SK-N-MC (cell line): Measurements from ENCODE around the gene CDKN2AIPNL.

Experiments used
- EZH2 ChIP-seq: fragments of 200-600 bp; sonication (generic); IDR thresholded peaks from one replicate; pipeline ENCODE4 v1.6.1; 2017; ENCODE audit warnings: antibody characterized with exemption
- FOXP2 ChIP-seq: optimal IDR thresholded peaks from 2 replicates; pipeline ENCODE3; 2011; ENCODE audit warnings: mild to moderate bottlenecking, moderate library complexity; ENCODE audit not compliant: insufficient read depth; ENCODE audit errors: extremely low read length, control extremely low read depth
- POLR2AphosphoS5 ChIP-seq: IDR thresholded peaks from 2 replicates; pipeline ENCODE4 v1.6.1; 2012; ENCODE audit warnings: mild to moderate bottlenecking, low read depth, low read length, borderline replicate concordance

- TF ChIP-seq EZH2, result no peak
- no peak for TF ChIP-seq POLR2AphosphoS5
- TF ChIP-seq FOXP2, result no peak
Observed at GRCh38 chr5:134409321-134409720, 2.4 kb downstream of the CDKN2AIPNL start.
